Suprapubic skin (tissue), 4 donors: ENCODE results near the gene FGF22.
"Not testable (repeated sequence)": the region's sequence is repeated elsewhere in the genome, so short reads cannot be mapped to it uniquely, and the experiment has no call there.

Experiments
- CTCF ChIP-seq, 2 donors: fragments of 200-600 bp in 1 of 2; fragments of 450-650 bp in 1 of 2; sonication (generic) in 1 of 2; IDR thresholded peaks; one replicate each; pipeline ENCODE4 v1.5.1; 2016 to 2019; ENCODE audit warnings: antibody characterized with exemption in 2 of 2, mild to moderate bottlenecking in 1 of 2, moderate library complexity in 1 of 2
- POLR2A ChIP-seq, 2 donors: fragments of 450-650 bp; IDR thresholded peaks; one replicate each; pipeline ENCODE4 v1.6.1; 2017; ENCODE audit warnings: antibody characterized with exemption in 2 of 2, mild to moderate bottlenecking in 2 of 2, moderate library complexity in 2 of 2
- POLR2AphosphoS5 ChIP-seq, 3 donors: sonication (generic); formaldehyde crosslinking; IDR thresholded peaks; one replicate each; pipeline ENCODE4 v1.6.1; 2017; ENCODE audit warnings: antibody characterized with exemption in 3 of 3

DNA sequence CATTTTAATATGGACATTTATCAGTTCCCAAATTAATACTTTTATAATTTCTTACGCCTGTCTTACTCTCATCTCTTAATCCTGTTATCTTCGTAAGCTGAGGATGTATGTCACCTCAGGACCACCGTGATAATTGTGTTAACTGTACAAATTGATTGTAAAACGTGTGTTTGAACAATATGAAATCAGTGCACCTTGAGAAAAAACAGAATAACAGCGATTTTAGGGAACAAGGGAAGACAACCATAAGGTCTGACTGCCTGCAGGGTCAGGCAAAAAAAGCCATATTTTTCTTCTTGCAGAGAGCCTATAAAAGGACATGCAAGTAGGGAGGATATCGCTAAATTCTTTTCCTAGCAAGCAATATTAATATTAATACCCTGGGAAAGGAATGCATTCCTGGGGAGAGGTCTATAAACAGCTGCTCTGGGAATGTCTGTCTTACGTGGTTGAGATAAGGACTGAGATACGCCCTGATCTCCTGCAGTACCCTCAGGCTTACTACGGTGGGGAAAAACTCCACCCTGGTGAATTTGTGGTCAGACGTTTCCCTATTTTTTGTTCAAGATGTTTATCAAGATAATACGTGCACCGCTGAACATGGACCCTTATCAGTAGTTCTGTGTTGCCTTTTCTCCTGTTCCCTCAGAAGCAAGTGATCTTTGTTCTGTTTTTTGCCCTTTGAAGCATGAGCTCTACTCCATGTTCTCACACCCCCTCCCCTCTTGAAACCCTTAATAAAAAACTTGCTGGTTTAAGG lies 29.2 kb downstream of the FGF22 start:
- not testable (repeated sequence) for TF ChIP-seq CTCF, POLR2A, POLR2AphosphoS5 (IDR thresholded peaks at IDR 0.05)
